ENCODE measurements around the gene RTTN.
"Not testable (repeated sequence)": the region's sequence is repeated elsewhere in the genome, so short reads cannot be mapped to it uniquely, and the experiment has no call there.

RTTN gene

DNA sequence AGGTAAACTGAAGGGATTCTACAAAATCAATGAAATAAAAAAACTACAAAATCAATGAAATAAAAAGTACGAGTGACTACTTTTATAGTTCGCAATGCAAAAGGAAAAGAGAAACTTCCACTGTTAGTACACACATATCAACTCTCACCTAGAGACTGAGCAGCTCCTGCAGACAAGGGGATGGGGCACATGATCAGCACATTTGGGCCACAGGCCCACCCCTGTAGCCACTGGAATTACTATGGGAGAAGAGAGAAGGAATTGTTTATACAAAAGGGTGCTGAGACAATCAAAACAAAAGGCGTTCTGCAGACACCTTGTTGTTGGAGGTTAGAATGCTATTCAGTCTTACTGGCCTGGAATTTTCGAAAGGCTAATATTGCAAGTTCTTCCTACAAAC lies 223.1 kb downstream of the RTTN start:
- ChIA-PET POLR2A (ENCODE audit: low non-redundant PET) (no interaction called here), CTCF (no interaction called here)
- H3K27ac ChIP-seq: no peak overlapping the region
- TF ChIP-seq, protein P1, sequence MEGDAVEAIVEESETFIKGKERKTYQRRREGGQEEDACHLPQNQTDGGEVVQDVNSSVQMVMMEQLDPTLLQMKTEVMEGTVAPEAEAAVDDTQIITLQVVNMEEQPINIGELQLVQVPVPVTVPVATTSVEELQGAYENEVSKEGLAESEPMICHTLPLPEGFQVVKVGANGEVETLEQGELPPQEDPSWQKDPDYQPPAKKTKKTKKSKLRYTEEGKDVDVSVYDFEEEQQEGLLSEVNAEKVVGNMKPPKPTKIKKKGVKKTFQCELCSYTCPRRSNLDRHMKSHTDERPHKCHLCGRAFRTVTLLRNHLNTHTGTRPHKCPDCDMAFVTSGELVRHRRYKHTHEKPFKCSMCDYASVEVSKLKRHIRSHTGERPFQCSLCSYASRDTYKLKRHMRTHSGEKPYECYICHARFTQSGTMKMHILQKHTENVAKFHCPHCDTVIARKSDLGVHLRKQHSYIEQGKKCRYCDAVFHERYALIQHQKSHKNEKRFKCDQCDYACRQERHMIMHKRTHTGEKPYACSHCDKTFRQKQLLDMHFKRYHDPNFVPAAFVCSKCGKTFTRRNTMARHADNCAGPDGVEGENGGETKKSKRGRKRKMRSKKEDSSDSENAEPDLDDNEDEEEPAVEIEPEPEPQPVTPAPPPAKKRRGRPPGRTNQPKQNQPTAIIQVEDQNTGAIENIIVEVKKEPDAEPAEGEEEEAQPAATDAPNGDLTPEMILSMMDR (conservative IDR thresholded peaks at IDR 0.05; ENCODE audit: low read depth): no peak
- DNase-seq (ENCODE audit: low spot score): no peak

DNA sequence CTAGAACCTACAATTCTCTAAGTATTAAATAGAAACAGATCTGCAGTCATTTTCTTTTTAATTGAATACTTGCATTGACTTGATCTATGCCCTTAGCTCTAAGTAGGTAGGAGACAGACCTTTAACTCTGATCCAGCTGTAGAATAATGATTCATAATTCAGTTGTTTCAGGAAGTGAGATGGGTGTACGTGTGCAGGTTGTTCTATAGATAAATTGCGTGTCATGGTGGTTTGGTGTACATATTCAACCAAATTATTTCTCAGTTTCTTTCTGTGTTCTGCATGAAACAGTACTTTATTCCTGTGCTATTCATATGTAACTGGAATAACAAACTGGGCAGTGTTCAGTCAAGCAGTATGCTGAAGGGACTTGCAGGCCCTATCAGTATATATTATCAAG lies 223.5 kb downstream of the RTTN start:
- TF ChIP-seq, protein P1 (conservative IDR thresholded peaks at IDR 0.05; ENCODE audit: low read depth): no peak
- POLR2A ChIA-PET (ENCODE audit: low non-redundant PET): no interaction called here
- no peak overlapping the region for H3K27ac ChIP-seq
- CTCF ChIA-PET: interaction anchor here (0.6 kb wide), 1 partner anchor 60 kb away, joined by 3 read pairs; no protein-coding TSS in a partner anchor
- no peak for DNase-seq (ENCODE audit: low spot score)

DNA sequence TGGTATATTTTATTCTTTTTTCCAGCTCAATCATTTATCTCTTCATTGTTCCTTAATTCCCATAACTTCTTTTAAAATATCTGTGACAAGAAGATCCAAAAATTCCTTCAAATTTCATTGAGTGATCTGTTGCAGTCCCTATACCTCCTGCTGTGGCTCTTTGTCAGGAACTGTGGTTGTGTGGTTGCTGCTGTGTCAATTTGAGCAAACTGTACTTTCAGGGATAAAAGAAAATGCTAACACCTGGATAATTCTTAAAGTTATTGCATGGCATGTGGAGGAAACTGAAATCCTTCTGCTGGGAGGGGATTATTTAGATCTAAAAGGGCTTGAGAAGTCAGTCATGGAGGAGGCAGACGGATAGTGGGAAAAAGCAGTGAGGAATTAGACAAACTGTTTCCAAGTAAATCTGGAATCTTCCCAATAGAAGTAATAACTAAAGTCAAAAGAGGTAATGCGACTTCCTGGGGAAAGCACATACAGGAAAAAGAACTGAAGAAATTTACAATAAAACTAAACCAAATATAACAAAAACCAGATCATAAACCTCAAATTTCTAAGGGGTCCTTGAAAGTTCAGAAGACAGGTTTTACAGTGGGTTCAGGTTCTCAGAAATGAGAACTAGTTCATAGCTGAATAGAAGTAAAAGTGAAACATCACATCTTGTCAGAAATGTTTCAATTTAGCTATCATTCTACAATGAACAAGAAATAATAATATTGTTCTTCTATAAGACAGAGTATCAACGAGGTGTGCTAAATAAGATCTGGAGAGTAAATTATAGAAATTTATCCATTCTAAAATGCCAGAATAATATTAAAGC lies 224.3 kb downstream of the RTTN start:
- H3K27ac ChIP-seq: no peak overlapping the region
- no peak for DNase-seq (ENCODE audit: low spot score)
- ChIA-PET POLR2A (ENCODE audit: low non-redundant PET) (no interaction called here), CTCF (interaction anchor here (0.6 kb wide), 1 partner anchor 59 kb away, joined by 3 read pairs; no protein-coding TSS in a partner anchor)
- TF ChIP-seq, protein P1 (conservative IDR thresholded peaks at IDR 0.05; ENCODE audit: low read depth): no peak

DNA sequence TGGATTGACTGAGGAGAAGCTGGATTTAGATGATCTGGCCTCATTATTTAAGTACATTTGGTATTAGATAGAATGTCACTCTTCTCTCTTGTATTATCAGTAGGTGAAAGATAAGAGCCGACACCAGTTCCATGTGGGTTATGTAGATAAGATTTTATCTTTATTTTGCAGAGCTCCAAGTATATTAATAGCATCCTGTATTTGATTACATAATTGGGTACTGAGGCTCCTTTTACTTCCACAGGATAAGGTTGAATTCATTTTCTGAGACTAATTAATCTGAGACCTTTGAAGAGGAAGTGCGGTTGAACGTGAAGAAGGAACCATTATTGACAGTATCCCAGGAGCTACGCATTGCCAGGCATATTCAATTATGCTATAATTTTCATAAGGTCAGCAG lies 225.0 kb downstream of the RTTN start:
- CTCF ChIA-PET: no interaction called here
- no peak overlapping the region for H3K27ac ChIP-seq
- no peak for DNase-seq (ENCODE audit: low spot score)

DNA sequence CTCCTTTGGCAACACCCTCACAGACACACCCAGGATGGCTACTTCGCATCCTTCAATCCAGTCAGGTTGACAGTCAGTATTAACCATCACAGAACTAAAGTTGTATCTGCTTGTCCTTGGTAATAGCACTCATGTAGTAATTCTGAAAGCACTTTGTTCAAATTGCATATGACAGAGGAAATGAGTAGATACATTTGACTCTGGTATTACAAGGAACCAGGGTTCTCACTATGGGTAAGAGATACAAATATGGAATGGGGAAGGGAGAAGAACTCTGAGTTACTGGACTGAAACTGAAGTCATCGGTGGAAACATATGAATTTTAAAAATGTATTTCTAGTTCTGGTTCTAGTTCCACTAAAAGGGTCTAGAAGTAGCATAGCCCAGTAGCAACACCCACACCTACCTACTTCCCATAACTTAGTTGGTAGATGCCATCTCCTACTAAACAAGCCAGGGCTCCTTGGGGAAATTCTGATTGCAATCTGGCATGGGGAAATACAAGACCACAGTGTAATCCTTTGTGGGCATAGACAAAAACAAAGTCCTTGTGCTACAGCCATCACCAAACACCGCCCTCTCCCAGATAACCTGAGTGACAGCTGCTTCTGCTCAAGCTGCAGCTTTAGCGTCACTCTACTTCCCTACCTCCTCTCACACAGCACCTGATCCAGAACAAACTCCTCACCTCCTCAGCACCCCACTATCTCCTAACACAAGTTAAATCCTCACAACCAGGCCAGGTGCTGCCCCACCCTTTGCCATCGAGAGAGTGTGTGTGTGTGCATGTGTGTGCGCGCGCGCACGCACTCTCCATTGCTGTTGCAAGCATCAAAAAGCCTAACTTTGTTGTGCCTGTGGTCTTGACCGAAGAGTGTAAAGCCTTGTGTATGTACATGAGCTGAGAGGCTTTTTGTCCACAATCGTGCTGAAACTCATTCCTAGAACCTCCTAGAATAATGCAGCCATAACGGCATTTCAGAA lies 226.5 kb downstream of the RTTN start:
- no peak overlapping the region for H3K27ac ChIP-seq
- ChIA-PET CTCF (no interaction called here), POLR2A (ENCODE audit: low non-redundant PET) (no interaction called here)
- DNase-seq (ENCODE audit: low spot score): no peak
- TF ChIP-seq, protein P1 (conservative IDR thresholded peaks at IDR 0.05; ENCODE audit: low read depth): no peak

More for the DNA sequence above, 225.0 kb downstream of the RTTN start:
- TF ChIP-seq, protein P1 (conservative IDR thresholded peaks at IDR 0.05; ENCODE audit: low read depth): no peak
- POLR2A ChIA-PET (ENCODE audit: low non-redundant PET): no interaction called here

DNA sequence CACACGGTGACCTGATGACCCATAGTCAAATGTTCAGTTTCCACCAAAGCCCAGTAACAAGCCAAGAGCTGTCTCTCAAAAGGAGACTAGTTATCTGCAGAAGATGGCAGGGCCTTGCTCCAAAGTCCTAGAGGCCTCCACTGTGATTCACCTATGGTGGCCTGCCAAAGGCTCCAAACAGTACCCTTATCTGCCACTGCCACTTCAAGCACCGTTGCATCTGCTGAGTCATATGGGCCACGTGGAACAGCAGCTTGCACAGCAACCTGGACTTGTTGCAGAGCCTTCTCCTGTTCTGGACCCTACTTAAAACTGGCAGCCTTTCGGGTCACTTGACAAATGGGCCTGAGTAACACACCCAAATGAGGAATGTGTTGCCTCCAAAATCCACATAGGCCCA lies 230.2 kb downstream of the RTTN start:
- DNase-seq (ENCODE audit: low spot score); POLR2A ChIA-PET (ENCODE audit: low non-redundant PET); H3K27ac ChIP-seq; CTCF ChIA-PET: not testable (repeated sequence)
